H1 (cell line): ENCODE results near the gene WNT3A. TPM values are rescaled to one million over a fixed set of nuclear protein-coding genes. Genes with fewer than 3 reads are reported as not detected.

ENCODE experiments used
- CTCF ChIA-PET: fragments of 300-600 bp; sonication (Branson Sonifier 250); formaldehyde crosslinking; loops from one replicate; lab custom pipeline; 2021; ENCODE audit not compliant: partially characterized antibody; lab: Charles Lee
- POLR2A ChIA-PET: fragments of 300-600 bp; sonication (Branson Sonifier 250); formaldehyde crosslinking; loops from one replicate; lab custom pipeline; 2021; ENCODE audit warnings: inconsistent platforms; ENCODE audit not compliant: partially characterized antibody; lab: Charles Lee
- DNase-seq, 2 experiments: peaks; one replicate each; pipeline versions ENCODE4 v3.0.0 to v3.0.0-alpha.2; 2010 to 2022; ENCODE audit warnings: low spot score in 2 of 2, low read depth in 1 of 2, mixed read lengths in 1 of 2
- FAIRE-seq: peaks from 2 replicates; lab custom pipeline; 2011; peaks lifted over from hg19 to GRCh38; lab: Jason Lieb, UNC
- H2AFZ ChIP-seq: 2 replicates; pipeline ENCODE4 v1.8.1; 2012; ENCODE audit warnings: low read length, inconsistent platforms
- H2AK5ac ChIP-seq: 2 replicates; pipeline ENCODE4 v1.6.1; 2013; ENCODE audit warnings: low read depth, low read length
- H2BK120ac ChIP-seq: replicated peaks from 2 replicates; pipeline ENCODE3; 2013; ENCODE audit warnings: low read depth, low read length, inconsistent platforms
- H2BK12ac ChIP-seq: 2 replicates; pipeline ENCODE4 v1.6.1; 2013; ENCODE audit warnings: low read depth, low read length
- H2BK15ac ChIP-seq: 2 replicates; pipeline ENCODE4 v1.6.1; 2013; ENCODE audit warnings: low read length
- H2BK20ac ChIP-seq: 2 replicates; pipeline ENCODE4 v1.6.1; 2013; ENCODE audit warnings: low read length
- H2BK5ac ChIP-seq: 2 replicates; pipeline ENCODE4 v1.6.1; 2013; ENCODE audit warnings: low read depth, low read length
- H3K14ac ChIP-seq: 2 replicates; pipeline ENCODE4 v1.6.1; 2013; ENCODE audit warnings: inconsistent platforms; ENCODE audit not compliant: insufficient read length
- H3K18ac ChIP-seq: 2 replicates; pipeline ENCODE4 v1.6.1; 2013; ENCODE audit warnings: low read length; ENCODE audit errors: extremely low read depth
- H3K23ac ChIP-seq: 2 replicates; pipeline ENCODE4 v1.6.1; 2013; ENCODE audit warnings: inconsistent platforms; ENCODE audit not compliant: insufficient read length
- H3K23me2 ChIP-seq: 2 replicates; pipeline ENCODE4 v1.6.1; 2013; ENCODE audit warnings: low read depth, low read length
- H3K27ac ChIP-seq: 2 replicates; pipeline ENCODE4 v1.6.1; 2011; ENCODE audit warnings: low read depth, low read length, inconsistent platforms
- H3K27me3 ChIP-seq, 4 experiments: replicated peaks in 1 of 4; 1 replicate in 1 of 4; 2 replicates in 3 of 4; pipeline versions ENCODE4 v1.6.1 to v1.8.1; 2011 to 2013; ENCODE audit warnings: low read length in 3 of 4, mild to moderate bottlenecking in 3 of 4, inconsistent platforms in 2 of 4, mixed read lengths in 2 of 4, moderate library complexity in 1 of 4; ENCODE audit not compliant: control insufficient read depth in 3 of 4, insufficient read depth in 3 of 4; ENCODE audit errors: extremely low read depth in 1 of 4
- H3K36me3 ChIP-seq, 4 experiments: 2 replicates each; pipeline versions ENCODE4 v1.6.1 to v1.8.1; 2011 to 2013; ENCODE audit warnings: mild to moderate bottlenecking in 4 of 4, low read length in 3 of 4, moderate library complexity in 2 of 4, control low read depth in 1 of 4, inconsistent platforms in 1 of 4; ENCODE audit not compliant: insufficient read depth in 4 of 4, control insufficient read depth in 2 of 4
- H3K4ac ChIP-seq: replicated peaks from 2 replicates; pipeline ENCODE3; 2013; ENCODE audit warnings: low read length, low read depth, mixed read lengths, inconsistent platforms; ENCODE audit not compliant: insufficient read length
- H3K4me1 ChIP-seq, 4 experiments: replicated peaks in 1 of 4; 1 replicate in 1 of 4; 2 replicates in 3 of 4; pipeline versions ENCODE4 v1.6.1 to v1.8.1; 2011 to 2013; ENCODE audit warnings: low read length in 3 of 4, inconsistent platforms in 2 of 4, mixed read lengths in 1 of 4; ENCODE audit not compliant: insufficient read depth in 4 of 4, control insufficient read depth in 3 of 4
- H3K4me2 ChIP-seq, 2 experiments: 2 replicates each; pipeline versions ENCODE4 v1.6.1 to v1.8.1; 2011 to 2013; ENCODE audit warnings: low read depth in 2 of 2, low read length in 2 of 2, control low read depth in 1 of 2, inconsistent platforms in 1 of 2, mild to moderate bottlenecking in 1 of 2; ENCODE audit not compliant: insufficient read depth in 1 of 2
- H3K4me3 ChIP-seq, 4 experiments: fragments of 200-600, 300-600 bp in 1 of 4; sonication (generic), shearing (Covaris generic), sonication (Bioruptor Twin) in 1 of 4; 2 replicates each; pipeline versions ENCODE4 v1.5.1 to v1.8.1; 2011 to 2016; ENCODE audit warnings: low read length in 4 of 4, low read depth in 3 of 4, control low read depth in 2 of 4, inconsistent platforms in 2 of 4, mild to moderate bottlenecking in 2 of 4, mixed read lengths in 1 of 4, moderate library complexity in 1 of 4; ENCODE audit not compliant: insufficient read depth in 2 of 4; ENCODE audit errors: extremely low read depth in 1 of 4
- H3K56ac ChIP-seq: replicated peaks from 2 replicates; pipeline ENCODE3; 2013; ENCODE audit warnings: low read depth, mild to moderate bottlenecking, mixed read lengths, low read length, inconsistent platforms; ENCODE audit not compliant: insufficient read length
- H3K79me1 ChIP-seq: 2 replicates; pipeline ENCODE4 v1.6.1; 2013; ENCODE audit warnings: low read depth, low read length, control low read depth
- H3K79me2 ChIP-seq, 2 experiments: 2 replicates each; pipeline versions ENCODE4 v1.6.1 to v1.8.1; 2012 to 2013; ENCODE audit warnings: low read length in 2 of 2, mild to moderate bottlenecking in 2 of 2, inconsistent platforms in 1 of 2; ENCODE audit not compliant: insufficient read depth in 2 of 2, control insufficient read depth in 1 of 2
- H3K9ac ChIP-seq, 4 experiments: replicated peaks in 1 of 4; 1 replicate in 1 of 4; 2 replicates in 3 of 4; pipeline versions ENCODE4 v1.6.1 to v1.8.1; 2011 to 2013; ENCODE audit warnings: low read depth in 3 of 4, low read length in 3 of 4, control low read depth in 2 of 4, mild to moderate bottlenecking in 2 of 4, moderate library complexity in 2 of 4, inconsistent platforms in 1 of 4; ENCODE audit errors: extremely low read depth in 1 of 4
- H3K9me3 ChIP-seq, 2 experiments: 2 replicates each; pipeline versions ENCODE4 v1.6.1 to v1.8.1; 2012 to 2013; ENCODE audit warnings: mild to moderate bottlenecking in 2 of 2, moderate library complexity in 2 of 2, control low read depth in 1 of 2, inconsistent platforms in 1 of 2, low read depth in 1 of 2, low read length in 1 of 2, mixed read lengths in 1 of 2; ENCODE audit not compliant: insufficient read depth in 2 of 2
- H4K20me1 ChIP-seq, 2 experiments: replicated peaks in 1 of 2; 2 replicates each; pipeline versions ENCODE3 to v1.8.1; 2011 to 2013; ENCODE audit warnings: inconsistent platforms in 2 of 2, low read length in 2 of 2, mild to moderate bottlenecking in 1 of 2; ENCODE audit not compliant: insufficient read depth in 2 of 2, control insufficient read depth in 1 of 2
- H4K5ac ChIP-seq: 2 replicates; pipeline ENCODE4 v1.6.1; 2013; ENCODE audit warnings: low read length, low read depth, mixed read lengths, inconsistent platforms; ENCODE audit not compliant: insufficient read length
- H4K8ac ChIP-seq: 2 replicates; pipeline ENCODE4 v1.8.0; 2013; ENCODE audit warnings: mild to moderate bottlenecking, moderate library complexity, low read length, inconsistent platforms; ENCODE audit not compliant: insufficient read depth; ENCODE audit errors: extremely low read depth
- H4K91ac ChIP-seq: replicated peaks from 2 replicates; pipeline ENCODE3; 2013; ENCODE audit warnings: low read length, mixed read lengths, inconsistent platforms; ENCODE audit not compliant: insufficient read length
- CHD1 ChIP-seq: IDR thresholded peaks from 2 replicates; pipeline ENCODE4 v1.6.1; 2012; ENCODE audit warnings: low read depth, low read length, improper control_type of control experiment
- CTCF ChIP-seq, 3 experiments: IDR thresholded peaks; 1 replicate in 2 of 3; 2 replicates in 1 of 3; pipeline versions ENCODE4 v1.5.1 to v1.6.1; 2011; ENCODE audit warnings: low read length in 3 of 3, mild to moderate bottlenecking in 3 of 3, inconsistent platforms in 2 of 3, low read depth in 1 of 3, moderate library complexity in 1 of 3; ENCODE audit not compliant: insufficient read depth in 1 of 3; ENCODE audit errors: control extremely low read depth in 1 of 3
- GABPA ChIP-seq: IDR thresholded peaks from 2 replicates; pipeline ENCODE4 v1.6.1; 2011; ENCODE audit warnings: mild to moderate bottlenecking, low read length, moderate library complexity, borderline replicate concordance; ENCODE audit not compliant: insufficient read depth
- JUND ChIP-seq: IDR thresholded peaks from 2 replicates; pipeline ENCODE4 v1.6.1; 2011; ENCODE audit warnings: mild to moderate bottlenecking, improper control_type of control experiment, low read length
- POLR2A ChIP-seq, 2 experiments: IDR thresholded peaks; 1 replicate in 1 of 2; 2 replicates in 1 of 2; pipeline ENCODE4 v1.6.1; 2011; ENCODE audit warnings: low read depth in 2 of 2, low read length in 2 of 2, mild to moderate bottlenecking in 2 of 2; ENCODE audit errors: control extremely low read depth in 1 of 2
- RBBP5 ChIP-seq: IDR thresholded peaks from 2 replicates; pipeline ENCODE4 v1.7.1; 2012; ENCODE audit warnings: low read depth, mild to moderate bottlenecking, inconsistent platforms, low read length, moderate library complexity, borderline replicate concordance
- RXRA ChIP-seq: IDR thresholded peaks from 2 replicates; pipeline ENCODE4 v1.6.1; 2011; ENCODE audit warnings: low read depth, mild to moderate bottlenecking, low read length, moderate library complexity; ENCODE audit not compliant: insufficient read depth
- SIN3A ChIP-seq, 2 experiments: IDR thresholded peaks in 1 of 2; conservative IDR thresholded peaks in 1 of 2; 2 replicates each; pipeline ENCODE4 v1.6.1; 2011 to 2012; ENCODE audit warnings: low read length in 2 of 2, improper control_type of control experiment in 1 of 2, low read depth in 1 of 2, mild to moderate bottlenecking in 1 of 2
- SRF ChIP-seq: IDR thresholded peaks from 2 replicates; pipeline ENCODE4 v1.6.1; 2011; ENCODE audit warnings: mild to moderate bottlenecking, low read depth, low read length, moderate library complexity
- WGBS, 2 experiments: shearing (Covaris generic) in 1 of 2; methylation state at CpG; one replicate each; pipeline versions ENCODE4 v1.1.6 to v1.1.7; 2013 to 2015; ENCODE audit warnings: low lambda C conversion rate in 2 of 2, mixed read lengths in 2 of 2, inconsistent platforms in 1 of 2, low coverage in 1 of 2, missing lambda C conversion rate in 1 of 2; ENCODE audit not compliant: insufficient replicate concordance in 2 of 2, insufficient coverage in 1 of 2, insufficient read length in 1 of 2; ENCODE audit errors: extremely low coverage in 1 of 2, missing lambda C conversion rate in 1 of 2; 5-methylcytosine and 5-hydroxymethylcytosine counted together
- polyA plus RNA-seq, 7 experiments: library from polyadenylated mRNA; depleted of rRNA in 3 of 7; stranded (reverse) in 5 of 7; unstranded in 2 of 7; fragments of >200 nt in 5 of 7; fragments of 200-250 nt in 2 of 7; gene quantifications; 1 replicate in 5 of 7; 2 replicates in 1 of 7; 4 replicates in 1 of 7; pipeline versions ENCODE4 v1.2.1 to v1.2.3, GENCODE V29; 2011 to 2013; ENCODE audit warnings: missing spikeins in 2 of 7, mixed read lengths in 2 of 7
- total RNA-seq: library from RNA; stranded (reverse); fragmentation: NEBNext Ultra II Directional; extraction: Animal tissue kit (Norgen Biotek cat#: 25700); gene quantifications from 2 replicates; pipeline ENCODE4 v1.2.1, GENCODE V29; 2021

WNT3A gene
- total and polyA plus RNA-seq, 2 of the 8 experiments (the other 6 are each of a cell fraction or from before 2014, with no cell fraction given), result 0.08 to 0.19 TPM

GRCh38 chr1:228066891-228067654 is 60.3 kb downstream of the WNT3A start:
- no peak overlapping the region for H3K4me3 ChIP-seq
- no peak overlapping the region for H2BK5ac ChIP-seq
- peaks cover 0 to 3% (median 0%) of the 10 kb centered on the region in 4 experiments; a peak in 1 of 7 replicates for H3K4me1 ChIP-seq
- H3K56ac ChIP-seq, result no peak overlapping the region
- H3K36me3 ChIP-seq, result no peaks in the 10 kb centered on the region
- no peak overlapping the region for H2BK20ac ChIP-seq
- ChIA-PET POLR2A (interaction anchor here (1.4 kb wide), 1 partner anchor 15 kb away, joined by 4 read pairs; the partner anchor contains the start of gene ARF1), CTCF (interaction anchor here (0.8 to 14.1 kb wide), 3 partner anchors 10 to 65 kb away, joined by 3 to 197 read pairs (median 3); partner anchors contain the start of gene WNT3A)
- H4K5ac ChIP-seq, result no peak overlapping the region
- H3K27ac ChIP-seq, result no peak overlapping the region
- H2BK15ac ChIP-seq, result no peak overlapping the region
- H3K79me1 ChIP-seq, result no peaks in the 10 kb centered on the region
- H3K23ac ChIP-seq, result no peak overlapping the region
- no peak overlapping the region for H3K18ac ChIP-seq
- H4K91ac ChIP-seq, result no peak overlapping the region
- H3K79me2 ChIP-seq, result no peaks in the 10 kb centered on the region
- no peak overlapping the region for H2BK12ac ChIP-seq
- H3K9ac ChIP-seq, result no peak overlapping the region
- FAIRE-seq (no peak), DNase-seq (no peak)
- no peak overlapping the region for H2AFZ ChIP-seq
- no peak overlapping the region for H3K4ac ChIP-seq
- H2BK120ac ChIP-seq, result no peak overlapping the region
- H3K27me3 ChIP-seq, result peaks cover 19 to 86% (median 80%) of the 10 kb centered on the region in 4 experiments
- no peak overlapping the region for H3K4me2 ChIP-seq
- no peak overlapping the region for H3K14ac ChIP-seq
- H4K20me1 ChIP-seq, result peaks cover 3 to 5% of the 10 kb centered on the region in 2 experiments
- no peak overlapping the region for H4K8ac ChIP-seq
- peaks cover 23% of the 10 kb centered on the region; the same call in 1 of the 2 replicates for H3K23me2 ChIP-seq
- no peaks in the 10 kb centered on the region for H3K9me3 ChIP-seq
- 65% methylated on average over 8 of the region's 10 CpGs; no CpG with 5 or more reads in 1 of the 2 experiments for WGBS, 2 experiments
- H2AK5ac ChIP-seq, result no peak overlapping the region
- no peak for TF ChIP-seq RBBP5
- no peak for TF ChIP-seq GABPA
- TF ChIP-seq POLR2A (IDR thresholded peaks at IDR 0.05; ENCODE audit: control extremely low read depth in 1 of 2, low read depth in 2 of 2, low read length in 2 of 2), result no peak
- no peak for TF ChIP-seq CTCF (IDR thresholded peaks at IDR 0.05; ENCODE audit: control extremely low read depth in 1 of 3, insufficient read depth in 1 of 3, low read depth in 1 of 3, low read length in 3 of 3)
- TF ChIP-seq RXRA, result no peak
- no peak for TF ChIP-seq JUND
- no peak for TF ChIP-seq CHD1
- TF ChIP-seq SRF, result no peak
- TF ChIP-seq SIN3A (conservative IDR thresholded peaks at IDR 0.05 in 1 of 2, IDR thresholded peaks at IDR 0.05 in 1 of 2; ENCODE audit: low read depth in 1 of 2, low read length in 2 of 2), result no peak
